Panc1 (cell line): ENCODE results near the gene LRIT1. TPM values are rescaled to one million over a fixed set of nuclear protein-coding genes. Genes with fewer than 3 reads are reported as not detected.

Experiments used
- ATAC-seq: fragments of 200-7000 bp; cut with Tn5 transposase; 2 replicates; pipeline ENCODE4 v1.9.1; 2020; ENCODE audit warnings: mild to moderate bottlenecking, moderate library complexity
- BruUV-seq: library from RNA; stranded (reverse); fragments of 400-500 nt; replicated peaks from 2 replicates; lab custom pipeline; 2021; lab: Mats Ljungman, UMichigan
- CTCF ChIA-PET: fragments of 300-600 bp; sonication (Branson Sonifier 250); formaldehyde crosslinking; loops from one replicate; lab custom pipeline; 2022; ENCODE audit warnings: antibody characterized with exemption; lab: Charles Lee
- POLR2A ChIA-PET: fragments of 300-600 bp; sonication (Branson Sonifier 250); formaldehyde crosslinking; loops from one replicate; lab custom pipeline; 2022; ENCODE audit warnings: antibody characterized with exemption; lab: Charles Lee
- DNase-seq: peaks from one replicate; pipeline ENCODE4 v3.0.0-alpha.2; 2010; ENCODE audit warnings: low read depth, low spot score
- H3K27ac ChIP-seq: 2 replicates; pipeline ENCODE4 v1.5.1; 2011; ENCODE audit warnings: mild to moderate bottlenecking, low read length, inconsistent platforms
- H3K27me3 ChIP-seq: fragments of 200-500 bp; sonication (Bioruptor generic); 2 replicates; pipeline ENCODE4 v1.6.0; 2014; ENCODE audit warnings: low read length, inconsistent platforms; ENCODE audit not compliant: control insufficient read depth, insufficient read depth
- H3K36me3 ChIP-seq: fragments of 200-500 bp; sonication (Bioruptor generic); 2 replicates; pipeline ENCODE4 v1.5.1; 2014; ENCODE audit warnings: inconsistent platforms, mild to moderate bottlenecking, low read length, moderate library complexity; ENCODE audit not compliant: control insufficient read depth, insufficient read depth
- H3K4me1 ChIP-seq: 2 replicates; pipeline ENCODE4 v1.5.1; 2011; ENCODE audit warnings: inconsistent platforms, mild to moderate bottlenecking, low read length, moderate library complexity; ENCODE audit not compliant: control insufficient read depth, insufficient read depth
- H3K4me3 ChIP-seq, 2 experiments: 2 replicates each; pipeline ENCODE4 v1.5.1; 2011 to 2012; ENCODE audit warnings: low read depth in 2 of 2, low read length in 2 of 2, mild to moderate bottlenecking in 2 of 2, inconsistent platforms in 1 of 2, moderate library complexity in 1 of 2
- H3K9me3 ChIP-seq: fragments of 200-500 bp; sonication (Bioruptor generic); 2 replicates; pipeline ENCODE4 v1.5.1; 2014; ENCODE audit warnings: low read depth, mild to moderate bottlenecking, inconsistent platforms, low read length, moderate library complexity; ENCODE audit not compliant: control insufficient read depth, insufficient read depth
- CTCF ChIP-seq: fragments of 450-650 bp; IDR thresholded peaks from 2 replicates; pipeline ENCODE4 v1.5.1; 2017; ENCODE audit warnings: mild to moderate bottlenecking
- POLR2AphosphoS5 ChIP-seq: IDR thresholded peaks from 2 replicates; pipeline ENCODE4 v1.6.1; 2012; ENCODE audit warnings: mild to moderate bottlenecking, low read depth, low read length, moderate library complexity
- REST ChIP-seq, 2 experiments: IDR thresholded peaks; 2 replicates each; pipeline ENCODE4 v1.6.1; 2011 to 2012; ENCODE audit warnings: low read depth in 2 of 2, control low read depth in 1 of 2, low read length in 1 of 2, mild to moderate bottlenecking in 1 of 2, moderate library complexity in 1 of 2; ENCODE audit not compliant: insufficient read depth in 1 of 2
- SIN3A ChIP-seq: IDR thresholded peaks from 2 replicates; pipeline ENCODE4 v1.6.1; 2012; ENCODE audit warnings: low read depth, mild to moderate bottlenecking, low read length, moderate library complexity, borderline replicate concordance; ENCODE audit not compliant: insufficient read depth
- TCF7L2 ChIP-seq: IDR thresholded peaks from 2 replicates; pipeline ENCODE4 v1.6.1; 2011; ENCODE audit warnings: mild to moderate bottlenecking, low read depth, low read length, inconsistent platforms
- in situ Hi-C: cut with HindIII; loops from 2 replicates; pipeline ENCODE4 v1.10.0; 2016; ENCODE audit warnings: low sequenced_read_pairs, low pct_unique_long_range_greater_than_20kb
- intact Hi-C: fragments of 100-400 bp; cut with micrococcal nuclease; formaldehyde crosslinking; loops from one replicate; pipeline ENCODE4 v1.10.0; 2022; ENCODE audit not compliant: unreplicated experiment
- total RNA-seq: library from RNA; stranded (reverse); gene quantifications from one replicate; pipeline ENCODE4 v1.2.1, GENCODE V29; 2021; ENCODE audit not compliant: unreplicated experiment

Gene LRIT1
- total RNA-seq, 1 experiment from 2014 or later = not detected

GRCh38 chr10:84205049-84205852, 36.1 kb downstream of the LRIT1 start:
- H3K36me3 ChIP-seq = no peaks in the 10 kb centered on the region
- peaks cover 20% of the 10 kb centered on the region for H3K27me3 ChIP-seq
- no peaks in the 10 kb centered on the region for H3K9me3 ChIP-seq
- H3K4me3 ChIP-seq = no peak overlapping the region
- ATAC-seq (peak; percentile 67), DNase-seq (peak; percentile 55)
- BruUV-seq = no TSS peak
- intact Hi-C loops (loop anchor here (5.0 kb wide), 1 partner anchor 58 kb away; no protein-coding TSS in a partner anchor), in situ Hi-C loops (no loop called here)
- no peak overlapping the region for H3K27ac ChIP-seq
- no peaks in the 10 kb centered on the region for H3K4me1 ChIP-seq
- ChIA-PET CTCF (interaction anchor here (0.8 to 1.4 kb wide), 2 partner anchors 32 to 57 kb away, joined by 4 to 8 read pairs; no protein-coding TSS in a partner anchor), POLR2A (no interaction called here)
- TF ChIP-seq TCF7L2 = no peak
- peak; percentile 93 for TF ChIP-seq CTCF

GRCh38 chr10:84204610-84205009, 36.7 kb downstream of the LRIT1 start:
- Histone ChIP-seq H3K4me3 (no peak overlapping the region), H3K4me1 (no peaks in the 10 kb centered on the region), H3K9me3 (no peaks in the 10 kb centered on the region), H3K27me3 (peaks cover 20% of the 10 kb centered on the region), H3K27ac (no peak overlapping the region), H3K36me3 (no peaks in the 10 kb centered on the region)
- no peak for TF ChIP-seq CTCF
- no peak for TF ChIP-seq SIN3A
- TF ChIP-seq TCF7L2 = no peak
- no peak for TF ChIP-seq POLR2AphosphoS5
- TF ChIP-seq REST (IDR thresholded peaks at IDR 0.05; ENCODE audit: insufficient read depth in 1 of 2, low read depth in 2 of 2, low read length in 1 of 2) = no peak
- POLR2A ChIA-PET = no interaction called here
- no TSS peak for BruUV-seq
- ATAC-seq (no peak), DNase-seq (no peak)
- CTCF ChIA-PET = interaction anchor here (0.8 to 1.4 kb wide), 2 partner anchors 32 to 57 kb away, joined by 4 to 8 read pairs; no protein-coding TSS in a partner anchor
- in situ Hi-C loops (no loop called here), intact Hi-C loops (loop anchor here (5.0 kb wide), 1 partner anchor 57 kb away; no protein-coding TSS in a partner anchor)
